Karpas-422 (cell line): ENCODE results near the gene TRPV5. TPM values are rescaled to one million over a fixed set of nuclear protein-coding genes. Genes with fewer than 3 reads are reported as not detected.

Experiments
- DNase-seq: peaks from one replicate; pipeline ENCODE4 v3.0.0-alpha.2; 2015
- H2AFZ ChIP-seq: fragments of 200-600 bp; sonication (generic); 2 replicates; pipeline ENCODE4 v1.6.1; 2014; ENCODE audit warnings: antibody characterized with exemption, low read length, mixed read lengths
- H3K27ac ChIP-seq: fragments of 200-600 bp; sonication (generic); 2 replicates; pipeline ENCODE4 v1.5.1; 2014; ENCODE audit warnings: mild to moderate bottlenecking, low read length, moderate library complexity
- H3K27me3 ChIP-seq: fragments of 200-600 bp; sonication (generic); 2 replicates; pipeline ENCODE4 v1.6.1; 2014; ENCODE audit warnings: low read length, mixed read lengths
- H3K36me3 ChIP-seq: fragments of 200-600 bp; sonication (generic); 2 replicates; pipeline ENCODE4 v1.6.1; 2014; ENCODE audit warnings: low read length, mixed read lengths; ENCODE audit not compliant: insufficient read depth
- H3K4me1 ChIP-seq: fragments of 200-600 bp; sonication (generic); 2 replicates; pipeline ENCODE4 v1.6.1; 2014; ENCODE audit warnings: mild to moderate bottlenecking, low read length, mixed read lengths
- H3K4me2 ChIP-seq: fragments of 200-600 bp; sonication (generic); 2 replicates; pipeline ENCODE4 v1.6.1; 2014; ENCODE audit warnings: low read length, low read depth, mild to moderate bottlenecking; ENCODE audit not compliant: poor library complexity, severe bottlenecking
- H3K4me3 ChIP-seq: fragments of 200-600 bp; sonication (generic); 2 replicates; pipeline ENCODE4 v1.5.1; 2014; ENCODE audit warnings: mild to moderate bottlenecking, antibody characterized with exemption, low read length, mixed read lengths
- H3K79me2 ChIP-seq: fragments of 200-600 bp; sonication (generic); 2 replicates; pipeline ENCODE4 v1.6.1; 2014; ENCODE audit warnings: mild to moderate bottlenecking, low read length, mixed read lengths
- H3K9ac ChIP-seq: fragments of 200-600 bp; sonication (generic); 2 replicates; pipeline ENCODE4 v1.6.0; 2014; ENCODE audit warnings: low read length
- H3K9me2 ChIP-seq: fragments of 200-600 bp; sonication (generic), shearing (Covaris generic); replicated peaks from 2 replicates; pipeline ENCODE4 v1.6.0; 2014; ENCODE audit warnings: mild to moderate bottlenecking, low read length, moderate library complexity; ENCODE audit not compliant: insufficient read depth
- H3K9me3 ChIP-seq: fragments of 300-700, 200-600 bp; sonication (generic); 2 replicates; pipeline ENCODE4 v1.6.1; 2014; ENCODE audit warnings: low read length, mixed read lengths
- H4K20me1 ChIP-seq: fragments of 200-600 bp; sonication (generic); 2 replicates; pipeline ENCODE4 v1.6.1; 2014; ENCODE audit warnings: mild to moderate bottlenecking, antibody characterized with exemption, low read length, low read depth; ENCODE audit not compliant: insufficient read depth
- total RNA-seq: library from RNA; depleted of rRNA; stranded (reverse); fragments of >200 nt; shearing (Covaris generic); gene quantifications from 2 replicates; pipeline ENCODE4 v1.2.3, GENCODE V29; 2014; ENCODE audit warnings: low replicate concordance

The TRPV5 gene
- total RNA-seq, 1 experiment from 2014 or later, result not detected

GRCh38 chr7:142938611-142939010 lies 5.1 kb upstream of the TRPV5 start:
- Histone ChIP-seq H3K4me1 (no peaks in the 10 kb centered on the region), H3K9ac (no peak overlapping the region), H3K4me3 (no peak overlapping the region), H3K9me2 (no peaks in the 10 kb centered on the region), H3K27ac (no peak overlapping the region), H3K9me3 (no peaks in the 10 kb centered on the region), H4K20me1 (no peaks in the 10 kb centered on the region), H2AFZ (no peak overlapping the region), H3K4me2 (no peak overlapping the region), H3K27me3 (no peaks in the 10 kb centered on the region), H3K36me3 (no peaks in the 10 kb centered on the region), H3K79me2 (no peaks in the 10 kb centered on the region)
- no peak for DNase-seq

- no peak overlapping the region for H3K4me3 ChIP-seq
- no peaks in the 10 kb centered on the region for H3K36me3 ChIP-seq
- H3K27ac ChIP-seq, result no peak overlapping the region
- no peaks in the 10 kb centered on the region for H3K4me1 ChIP-seq
- no peak overlapping the region for H3K9ac ChIP-seq
- no peaks in the 10 kb centered on the region for H3K27me3 ChIP-seq
- H3K4me2 ChIP-seq, result no peak overlapping the region
- no peak overlapping the region for H2AFZ ChIP-seq
- H3K79me2 ChIP-seq, result no peaks in the 10 kb centered on the region
- no peaks in the 10 kb centered on the region for H3K9me2 ChIP-seq
- H4K20me1 ChIP-seq, result no peaks in the 10 kb centered on the region
- DNase-seq, result no peak
- no peaks in the 10 kb centered on the region for H3K9me3 ChIP-seq
Measured at GRCh38 chr7:142935941-142936565, 2.5 kb upstream of the TRPV5 start.

GRCh38 chr7:142934056-142934455 lies 510 bp upstream of the TRPV5 start:
- Histone ChIP-seq H3K36me3 (no peaks in the 10 kb centered on the region), H3K9ac (no peak overlapping the region), H2AFZ (no peak overlapping the region), H3K9me2 (no peaks in the 10 kb centered on the region), H3K27me3 (no peaks in the 10 kb centered on the region), H3K79me2 (no peaks in the 10 kb centered on the region), H3K27ac (no peak overlapping the region), H3K9me3 (no peaks in the 10 kb centered on the region), H3K4me1 (no peaks in the 10 kb centered on the region), H3K4me2 (no peak overlapping the region), H3K4me3 (no peak overlapping the region), H4K20me1 (no peaks in the 10 kb centered on the region)
- no peak for DNase-seq

GRCh38 chr7:142933092-142933475 lies 462 bp downstream of the TRPV5 start:
- Histone ChIP-seq H3K4me2 (no peak overlapping the region), H3K9me3 (no peaks in the 10 kb centered on the region), H3K9ac (no peak overlapping the region), H3K9me2 (no peaks in the 10 kb centered on the region), H3K79me2 (no peaks in the 10 kb centered on the region), H3K4me1 (no peaks in the 10 kb centered on the region; the same call in 1 of the 2 replicates), H3K4me3 (no peak overlapping the region), H3K27ac (no peak overlapping the region), H4K20me1 (no peaks in the 10 kb centered on the region), H3K36me3 (no peaks in the 10 kb centered on the region), H3K27me3 (no peaks in the 10 kb centered on the region), H2AFZ (no peak overlapping the region)
- no peak for DNase-seq

GRCh38 chr7:142932386-142933091 lies 1.0 kb downstream of the TRPV5 start:
- no peaks in the 10 kb centered on the region for H3K9me2 ChIP-seq
- DNase-seq, result no peak
- no peak overlapping the region for H3K4me3 ChIP-seq
- H3K9me3 ChIP-seq, result no peaks in the 10 kb centered on the region
- no peaks in the 10 kb centered on the region for H4K20me1 ChIP-seq
- no peak overlapping the region for H3K4me2 ChIP-seq
- no peak overlapping the region for H3K9ac ChIP-seq
- H3K36me3 ChIP-seq, result no peaks in the 10 kb centered on the region
- H3K4me1 ChIP-seq, result peaks cover 3% of the 10 kb centered on the region
- H3K79me2 ChIP-seq, result no peaks in the 10 kb centered on the region
- no peak overlapping the region for H2AFZ ChIP-seq
- no peak overlapping the region for H3K27ac ChIP-seq
- H3K27me3 ChIP-seq, result no peaks in the 10 kb centered on the region

- Histone ChIP-seq H3K36me3 (no peaks in the 10 kb centered on the region), H2AFZ (no peak overlapping the region), H3K79me2 (no peaks in the 10 kb centered on the region), H3K4me3 (no peak overlapping the region), H4K20me1 (no peaks in the 10 kb centered on the region), H3K27ac (no peak overlapping the region), H3K9me2 (no peaks in the 10 kb centered on the region), H3K4me2 (no peak overlapping the region), H3K9ac (no peak overlapping the region), H3K27me3 (no peaks in the 10 kb centered on the region), H3K4me1 (peaks cover 13% of the 10 kb centered on the region), H3K9me3 (no peaks in the 10 kb centered on the region)
- no peak for DNase-seq
Measured at GRCh38 chr7:142930126-142930730, 3.3 kb downstream of the TRPV5 start.

- no peaks in the 10 kb centered on the region for H3K79me2 ChIP-seq
- no peak overlapping the region for H3K4me3 ChIP-seq
- H3K4me1 ChIP-seq, result peaks cover 13% of the 10 kb centered on the region
- no peak overlapping the region for H2AFZ ChIP-seq
- H3K9me3 ChIP-seq, result no peaks in the 10 kb centered on the region
- DNase-seq, result no peak
- H3K9ac ChIP-seq, result no peak overlapping the region
- H3K9me2 ChIP-seq, result no peaks in the 10 kb centered on the region
- no peak overlapping the region for H3K27ac ChIP-seq
- H3K36me3 ChIP-seq, result no peaks in the 10 kb centered on the region
- H3K27me3 ChIP-seq, result no peaks in the 10 kb centered on the region
- H3K4me2 ChIP-seq, result no peak overlapping the region
- H4K20me1 ChIP-seq, result no peaks in the 10 kb centered on the region
Measured at GRCh38 chr7:142927949-142928348, 5.6 kb downstream of the TRPV5 start.

GRCh38 chr7:142927085-142927745 lies 6.3 kb downstream of the TRPV5 start:
- peaks cover 13% of the 10 kb centered on the region for H3K4me1 ChIP-seq
- DNase-seq, result peak; percentile 53
- no peak overlapping the region for H3K4me3 ChIP-seq
- H2AFZ ChIP-seq, result 0 out of 2 replicates have a peak overlapping the region, but pooled peaks have one; percentile 63
- no peaks in the 10 kb centered on the region for H4K20me1 ChIP-seq
- no peak overlapping the region for H3K9ac ChIP-seq
- no peaks in the 10 kb centered on the region for H3K79me2 ChIP-seq
- H3K36me3 ChIP-seq, result no peaks in the 10 kb centered on the region
- H3K27me3 ChIP-seq, result no peaks in the 10 kb centered on the region
- peak overlapping the region; percentile 27 for H3K4me2 ChIP-seq
- no peaks in the 10 kb centered on the region for H3K9me3 ChIP-seq
- H3K9me2 ChIP-seq, result no peaks in the 10 kb centered on the region
- no peak overlapping the region for H3K27ac ChIP-seq
